PC-9 (cell line): Measurements from ENCODE around the gene NSMCE1. TPM values are rescaled to one million over a fixed set of nuclear protein-coding genes. Genes with fewer than 3 reads are reported as not detected.
"Not testable (repeated sequence)": the region's sequence is repeated elsewhere in the genome, so short reads cannot be mapped to it uniquely, and the experiment has no call there.

Source experiments
- BruUV-seq: library from RNA; stranded (reverse); fragments of 400-500 nt; replicated peaks from 2 replicates; lab custom pipeline; 2021; lab: Mats Ljungman, UMichigan
- CTCF ChIA-PET: fragments of 300-600 bp; sonication (Branson Sonifier 250); formaldehyde crosslinking; loops from one replicate; lab custom pipeline; 2022; ENCODE audit warnings: antibody characterized with exemption; lab: Charles Lee
- POLR2A ChIA-PET: fragments of 300-600 bp; sonication (Branson Sonifier 250); formaldehyde crosslinking; loops from one replicate; lab custom pipeline; 2022; ENCODE audit warnings: antibody characterized with exemption; ENCODE audit not compliant: unreplicated experiment; lab: Charles Lee
- DNase-seq, 2 experiments: peaks; one replicate each; pipeline versions ENCODE4 v3.0.0 to v3.0.0-alpha.2; 2015 to 2022; ENCODE audit warnings: mixed read lengths in 1 of 2
- H2AFZ ChIP-seq: fragments of 200-600 bp; sonication (generic); 2 replicates; pipeline ENCODE4 v1.8.1; 2017; ENCODE audit warnings: antibody characterized with exemption
- H3F3A ChIP-seq: fragments of 200-600 bp; sonication (generic); 2 replicates; pipeline ENCODE4 v1.8.1; 2017; ENCODE audit warnings: antibody characterized with exemption, mild to moderate bottlenecking, low read depth; ENCODE audit not compliant: insufficient read depth
- H3K27ac ChIP-seq: fragments of 200-600 bp; sonication (generic); 2 replicates; pipeline ENCODE4 v1.6.1; 2016; ENCODE audit warnings: mixed run types
- H3K27me3 ChIP-seq: fragments of 200-600 bp; sonication (generic); 2 replicates; pipeline ENCODE4 v1.6.1; 2016; ENCODE audit warnings: low read depth, mixed run types; ENCODE audit not compliant: insufficient read depth
- H3K36me3 ChIP-seq: fragments of 200-600 bp; sonication (generic); 2 replicates; pipeline ENCODE4 v1.6.1; 2016; ENCODE audit warnings: low read depth, mixed run types
- H3K4me1 ChIP-seq: fragments of 200-600 bp; sonication (generic); replicated peaks from 2 replicates; pipeline ENCODE4 v1.6.1; 2016; ENCODE audit warnings: mixed run types; ENCODE audit not compliant: insufficient read depth
- H3K4me2 ChIP-seq: fragments of 200-600 bp; sonication (generic); 2 replicates; pipeline ENCODE4 v1.6.1; 2017; ENCODE audit warnings: mixed run types
- H3K4me3 ChIP-seq: fragments of 200-600 bp; sonication (generic); 2 replicates; pipeline ENCODE4 v1.6.1; 2016; ENCODE audit warnings: mixed run types
- H3K79me2 ChIP-seq: fragments of 200-600 bp; sonication (generic); 2 replicates; pipeline ENCODE4 v1.6.1; 2017; ENCODE audit warnings: low read depth, mixed run types
- H3K9me2 ChIP-seq: fragments of 200-600 bp; sonication (generic); 2 replicates; pipeline ENCODE4 v1.8.1; 2017; ENCODE audit warnings: mild to moderate bottlenecking; ENCODE audit not compliant: insufficient read depth
- H3K9me3 ChIP-seq: fragments of 200-600 bp; sonication (generic); 2 replicates; pipeline ENCODE4 v1.8.1; 2016; ENCODE audit warnings: low read depth; ENCODE audit not compliant: insufficient read depth
- H4K20me1 ChIP-seq: fragments of 200-600 bp; sonication (generic); 2 replicates; pipeline ENCODE4 v1.8.1; 2017; ENCODE audit not compliant: insufficient read depth
- EZH2 ChIP-seq: fragments of 200-600 bp; sonication (generic); IDR thresholded peaks from 2 replicates; pipeline ENCODE4 v1.8.0; 2017; ENCODE audit warnings: antibody characterized with exemption, low read depth
- intact Hi-C: fragments of 100-400 bp; cut with micrococcal nuclease; formaldehyde crosslinking; loops from one replicate; pipeline ENCODE4 v1.10.0; 2022; ENCODE audit not compliant: unreplicated experiment
- total RNA-seq: library from RNA; stranded (reverse); gene quantifications from 2 replicates; pipeline ENCODE4 v1.2.3, GENCODE V29; 2021
- TF ChIP-seq, protein P1 (sequence below): fragments of 200-600 bp; sonication (generic); conservative IDR thresholded peaks from 2 replicates; pipeline ENCODE4 v1.6.1; 2017; ENCODE audit warnings: mixed run types, antibody characterized with exemption, mild to moderate bottlenecking, moderate library complexity

NSMCE1 gene
- total RNA-seq, 1 experiment from 2014 or later: 114 TPM

DNA sequence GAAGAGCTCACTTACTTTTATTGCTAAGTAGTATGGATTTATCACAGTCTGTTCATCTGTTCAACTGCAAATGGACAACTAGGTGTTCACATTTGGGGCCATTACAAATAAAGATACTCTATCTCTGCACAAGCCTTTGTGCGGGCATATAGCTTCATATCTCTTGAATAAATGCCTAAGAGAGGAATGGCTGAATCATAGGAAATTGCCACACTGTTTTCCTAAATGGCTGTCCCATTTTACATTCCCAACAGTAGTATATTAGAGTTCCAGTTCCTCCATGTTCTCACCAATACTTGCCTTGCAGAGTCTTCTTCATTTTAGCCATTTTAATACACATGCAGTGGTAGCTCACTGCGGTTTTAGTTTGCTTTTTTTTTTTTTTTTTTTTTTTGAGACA lies 20.5 kb downstream of the NSMCE1 start:
- CTCF ChIA-PET: no interaction called here

DNA sequence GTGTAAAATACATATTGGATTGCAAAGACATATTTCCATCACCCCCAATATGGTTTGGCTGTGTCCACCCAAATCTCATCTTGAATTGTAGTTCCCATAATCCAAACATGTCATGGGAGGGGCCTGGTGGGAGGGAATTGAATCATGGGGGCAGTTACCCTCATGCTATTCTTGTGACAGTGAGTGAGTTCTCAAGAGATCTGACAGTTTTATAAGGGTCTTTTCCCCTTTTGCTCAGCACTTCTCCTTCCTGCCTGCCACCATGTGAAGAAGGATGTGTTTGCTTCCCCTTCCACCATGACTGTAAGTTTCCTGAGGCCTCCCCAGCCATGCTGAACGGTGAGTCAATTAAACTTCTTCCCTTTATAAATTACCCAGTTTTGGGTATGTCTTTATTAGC lies 21.5 kb downstream of the NSMCE1 start:
- not testable (repeated sequence) for BruUV-seq, H2AFZ ChIP-seq, H3K9me2 ChIP-seq

More for the DNA sequence above, 20.5 kb downstream of the NSMCE1 start:
- DNase-seq: no peak
- Histone ChIP-seq H3K9me3 (no peaks in the 10 kb centered on the region), H4K20me1 (no peaks in the 10 kb centered on the region), H2AFZ (no peak overlapping the region), H3K4me1 (peaks cover 13% of the 10 kb centered on the region), H3F3A (0 out of 2 replicates have a peak, but pooled peaks cover 8% of the 10 kb centered on the region), H3K36me3 (peaks cover 12% of the 10 kb centered on the region), H3K79me2 (peaks cover 9% of the 10 kb centered on the region), H3K27ac (no peak overlapping the region), H3K4me3 (no peak overlapping the region), H3K27me3 (no peaks in the 10 kb centered on the region), H3K4me2 (no peak overlapping the region), H3K9me2 (no peaks in the 10 kb centered on the region)
- POLR2A ChIA-PET: interaction anchor here (0.6 kb wide), 1 partner anchor 29 kb away, joined by 4 read pairs; no protein-coding TSS in a partner anchor
- intact Hi-C loops: no loop called here
- no TSS peak for BruUV-seq
- TF ChIP-seq EZH2: no peak
- TF ChIP-seq, protein P1, sequence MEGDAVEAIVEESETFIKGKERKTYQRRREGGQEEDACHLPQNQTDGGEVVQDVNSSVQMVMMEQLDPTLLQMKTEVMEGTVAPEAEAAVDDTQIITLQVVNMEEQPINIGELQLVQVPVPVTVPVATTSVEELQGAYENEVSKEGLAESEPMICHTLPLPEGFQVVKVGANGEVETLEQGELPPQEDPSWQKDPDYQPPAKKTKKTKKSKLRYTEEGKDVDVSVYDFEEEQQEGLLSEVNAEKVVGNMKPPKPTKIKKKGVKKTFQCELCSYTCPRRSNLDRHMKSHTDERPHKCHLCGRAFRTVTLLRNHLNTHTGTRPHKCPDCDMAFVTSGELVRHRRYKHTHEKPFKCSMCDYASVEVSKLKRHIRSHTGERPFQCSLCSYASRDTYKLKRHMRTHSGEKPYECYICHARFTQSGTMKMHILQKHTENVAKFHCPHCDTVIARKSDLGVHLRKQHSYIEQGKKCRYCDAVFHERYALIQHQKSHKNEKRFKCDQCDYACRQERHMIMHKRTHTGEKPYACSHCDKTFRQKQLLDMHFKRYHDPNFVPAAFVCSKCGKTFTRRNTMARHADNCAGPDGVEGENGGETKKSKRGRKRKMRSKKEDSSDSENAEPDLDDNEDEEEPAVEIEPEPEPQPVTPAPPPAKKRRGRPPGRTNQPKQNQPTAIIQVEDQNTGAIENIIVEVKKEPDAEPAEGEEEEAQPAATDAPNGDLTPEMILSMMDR: no peak

DNA sequence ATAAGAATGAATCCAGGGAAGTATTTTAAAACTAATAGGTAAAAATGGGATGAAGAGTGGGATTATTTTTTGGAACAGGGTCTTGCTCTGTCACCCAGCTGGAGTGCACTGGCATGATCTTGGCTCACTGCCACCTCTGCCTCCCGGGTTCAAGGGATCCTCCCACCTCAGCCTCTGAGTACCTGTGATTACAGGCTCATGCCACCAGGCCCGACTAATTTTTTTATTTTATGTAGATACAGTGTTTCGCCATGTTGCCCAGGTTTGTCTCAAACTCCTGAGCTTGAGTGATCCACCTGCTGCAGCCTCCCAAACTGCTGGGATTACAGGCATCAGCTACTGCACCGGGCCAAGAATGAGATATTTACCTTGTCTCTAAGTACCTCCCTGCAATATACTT lies 22.1 kb downstream of the NSMCE1 start:
- Histone ChIP-seq H3K9me2 (no peaks in the 10 kb centered on the region), H3K9me3 (no peaks in the 10 kb centered on the region), H3K4me1 (peaks cover 26% of the 10 kb centered on the region), H3F3A (peaks cover 20% of the 10 kb centered on the region), H3K27ac (no peak overlapping the region), H3K4me3 (no peak overlapping the region), H4K20me1 (no peaks in the 10 kb centered on the region), H2AFZ (no peak overlapping the region), H3K27me3 (no peaks in the 10 kb centered on the region), H3K4me2 (no peak overlapping the region), H3K36me3 (peaks cover 3% of the 10 kb centered on the region; the same call in 1 of the 2 replicates), H3K79me2 (peaks cover 17% of the 10 kb centered on the region)
- BruUV-seq: no TSS peak
- DNase-seq: no peak
- CTCF ChIA-PET: no interaction called here
- TF ChIP-seq EZH2: no peak
- TF ChIP-seq, protein P1: no peak
- intact Hi-C loops: no loop called here
- POLR2A ChIA-PET: no interaction called here

More for the DNA sequence above, 21.5 kb downstream of the NSMCE1 start:
- H3K27me3 ChIP-seq, H3K4me3 ChIP-seq, POLR2A ChIA-PET, H3K4me2 ChIP-seq, H4K20me1 ChIP-seq, intact Hi-C loops, H3K27ac ChIP-seq, H3K9me3 ChIP-seq, CTCF ChIA-PET, DNase-seq, H3K36me3 ChIP-seq: not testable (repeated sequence)
- Histone ChIP-seq H3K79me2 (peaks cover 13% of the 10 kb centered on the region), H3F3A (peaks cover 17% of the 10 kb centered on the region), H3K4me1 (peaks cover 20% of the 10 kb centered on the region)
